WERI-Rb-1 (cell line): Measurements from ENCODE around the gene ABTB1.

ENCODE experiments used
- DNase-seq: peaks from one replicate; pipeline ENCODE4 v3.0.0-alpha.2; 2020
- H3K27ac ChIP-seq: fragments of 250-450 bp; sonication (Bioruptor Pico); 2 replicates; pipeline ENCODE4 v1.5.1; 2020; ENCODE audit warnings: mild to moderate bottlenecking, moderate library complexity
- H3K27me3 ChIP-seq: fragments of 250-450 bp; sonication (Bioruptor Pico); 2 replicates; pipeline ENCODE4 v1.5.1; 2021; ENCODE audit warnings: mild to moderate bottlenecking, low read depth, moderate library complexity; ENCODE audit not compliant: insufficient read depth, severe bottlenecking
- H3K36me3 ChIP-seq: fragments of 250-450 bp; sonication (Bioruptor Pico); 2 replicates; pipeline ENCODE4 v1.5.1; 2020; ENCODE audit warnings: mild to moderate bottlenecking, moderate library complexity
- H3K4me3 ChIP-seq: 2 replicates; pipeline ENCODE4 v1.5.1; 2011; ENCODE audit warnings: low read depth, mild to moderate bottlenecking, control low read depth, low read length
- H3K9me3 ChIP-seq: fragments of 250-450 bp; sonication (Bioruptor Pico); 2 replicates; pipeline ENCODE4 v1.5.1; 2021; ENCODE audit warnings: mild to moderate bottlenecking, moderate library complexity; ENCODE audit not compliant: severe bottlenecking
- CTCF ChIP-seq: IDR thresholded peaks from 2 replicates; pipeline ENCODE4 v1.5.1; 2011; ENCODE audit warnings: low read depth, mild to moderate bottlenecking, control low read depth, inconsistent platforms, low read length

The ABTB1 gene

DNA sequence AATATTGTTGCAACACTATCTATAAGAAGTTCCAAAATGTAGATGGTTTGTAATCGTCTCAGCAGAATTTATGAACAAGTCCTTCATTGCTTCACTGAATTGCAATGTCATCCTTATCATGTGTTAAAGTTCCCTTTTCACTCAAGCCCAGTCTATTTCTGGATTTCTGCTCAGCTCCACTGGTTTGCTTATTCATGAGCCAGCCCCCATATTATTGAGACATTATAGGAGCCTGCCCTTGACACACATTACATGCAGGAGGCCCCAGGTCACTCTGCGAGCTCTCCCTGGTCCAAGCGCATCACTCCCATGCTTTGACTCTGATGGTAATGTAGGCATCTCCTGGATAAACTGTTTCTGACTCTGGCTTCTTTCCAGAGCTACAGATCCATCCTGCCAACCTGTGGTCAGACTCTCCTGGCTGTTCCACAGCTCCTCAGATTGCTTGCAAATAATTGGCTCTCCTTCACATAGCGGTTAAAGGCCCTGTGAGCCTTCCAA, 56.9 kb downstream of the ABTB1 start:
- H3K9me3 ChIP-seq, result no peaks in the 10 kb centered on the region
- no peak for DNase-seq
- no peak for TF ChIP-seq CTCF
- no peak overlapping the region for H3K4me3 ChIP-seq
- no peaks in the 10 kb centered on the region for H3K27me3 ChIP-seq
- H3K27ac ChIP-seq, result no peak overlapping the region
- no peaks in the 10 kb centered on the region for H3K36me3 ChIP-seq

- no peak overlapping the region for H3K4me3 ChIP-seq
- DNase-seq, result no peak
- no peak overlapping the region for H3K27ac ChIP-seq
- TF ChIP-seq CTCF, result no peak
- no peaks in the 10 kb centered on the region for H3K27me3 ChIP-seq
- H3K9me3 ChIP-seq, result no peaks in the 10 kb centered on the region
- no peaks in the 10 kb centered on the region for H3K36me3 ChIP-seq
Observed at GRCh38 chr3:127730171-127730570, 57.4 kb downstream of the ABTB1 start.
